CD4-positive, alpha-beta T cell treated with Interferon alpha-2 for 1 hour (primary cell): ENCODE data around the gene HEATR5B.
A peak's percentile ranks its signal among the peaks of the same experiment; 100 is the strongest.
"Not testable (repeated sequence)": the region's sequence is repeated elsewhere in the genome, so short reads cannot be mapped to it uniquely, and the experiment has no call there.

Source experiments
- DNase-seq, 2 donors: peaks; one replicate each; pipeline ENCODE4 v3.0.0-alpha.2; 2020 to 2022

HEATR5B gene

DNA sequence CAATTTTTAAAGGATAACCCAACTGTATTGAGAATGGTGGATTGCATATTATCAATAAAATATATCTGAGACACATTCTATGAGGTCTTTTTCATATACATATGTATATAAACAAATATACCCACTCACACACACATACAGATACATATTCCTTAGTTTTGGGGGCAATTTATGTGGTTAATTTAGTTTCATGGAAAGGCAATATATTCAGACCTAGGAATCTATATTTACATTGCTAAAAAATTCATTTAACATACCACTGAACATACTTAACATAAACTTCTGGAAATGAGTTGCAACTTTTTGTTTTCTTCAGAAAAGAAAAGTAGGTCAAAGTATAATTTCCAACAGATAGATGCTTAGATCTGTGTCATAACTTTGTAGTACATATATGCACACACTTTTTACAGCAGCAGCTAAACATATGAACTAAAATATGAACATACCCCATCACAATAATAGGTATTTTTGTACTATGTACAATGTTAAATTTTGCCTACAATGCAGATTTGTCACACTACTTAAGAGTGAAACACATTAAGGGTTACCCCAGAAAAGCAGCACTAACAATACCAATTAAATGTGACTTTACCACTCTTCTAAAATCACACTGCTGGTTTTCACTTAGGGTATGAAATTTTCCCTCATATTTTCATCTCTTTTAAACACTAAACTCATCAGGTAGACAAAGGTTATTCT, 23.0 kb downstream of the HEATR5B start:
- no peak for DNase-seq

DNA sequence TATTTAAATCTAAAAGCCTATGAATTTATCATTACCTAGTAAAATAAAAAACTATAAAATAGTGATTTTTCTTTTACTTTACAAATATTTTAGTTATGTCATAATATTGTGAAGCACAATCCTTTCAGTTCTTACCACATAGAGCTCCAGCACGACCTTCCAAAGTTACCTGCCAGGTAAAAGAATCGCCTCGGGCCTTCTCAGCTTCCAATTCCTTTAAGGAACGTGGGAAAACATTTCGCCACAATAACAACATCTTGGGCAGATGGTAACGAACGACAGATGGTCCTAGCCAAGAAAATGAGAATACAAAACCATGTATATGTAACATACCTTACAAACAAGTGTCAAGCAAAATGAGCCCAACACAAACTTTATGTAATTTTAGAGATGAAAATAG, 23.7 kb downstream of the HEATR5B start:
- no peak for DNase-seq

DNA sequence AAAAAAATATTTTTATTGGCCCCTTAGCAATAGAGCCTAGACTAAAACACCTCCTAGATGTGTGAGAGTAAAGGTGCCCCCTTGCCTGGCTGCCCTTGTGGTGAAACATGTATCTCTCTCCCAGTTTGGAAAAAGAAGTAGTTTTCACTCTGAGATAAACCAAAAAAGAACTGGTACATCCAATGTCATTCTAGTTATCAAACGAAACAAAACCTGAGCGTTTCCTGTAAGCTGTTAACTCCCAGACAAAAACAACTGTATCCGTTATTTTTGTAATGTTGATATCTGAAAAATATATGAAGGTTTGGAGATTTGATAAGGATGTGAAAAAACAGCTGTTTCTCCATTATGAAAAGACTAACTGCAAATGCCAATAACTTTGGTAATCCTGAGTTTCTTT, 24.3 kb downstream of the HEATR5B start:
- DNase-seq = no peak

DNA sequence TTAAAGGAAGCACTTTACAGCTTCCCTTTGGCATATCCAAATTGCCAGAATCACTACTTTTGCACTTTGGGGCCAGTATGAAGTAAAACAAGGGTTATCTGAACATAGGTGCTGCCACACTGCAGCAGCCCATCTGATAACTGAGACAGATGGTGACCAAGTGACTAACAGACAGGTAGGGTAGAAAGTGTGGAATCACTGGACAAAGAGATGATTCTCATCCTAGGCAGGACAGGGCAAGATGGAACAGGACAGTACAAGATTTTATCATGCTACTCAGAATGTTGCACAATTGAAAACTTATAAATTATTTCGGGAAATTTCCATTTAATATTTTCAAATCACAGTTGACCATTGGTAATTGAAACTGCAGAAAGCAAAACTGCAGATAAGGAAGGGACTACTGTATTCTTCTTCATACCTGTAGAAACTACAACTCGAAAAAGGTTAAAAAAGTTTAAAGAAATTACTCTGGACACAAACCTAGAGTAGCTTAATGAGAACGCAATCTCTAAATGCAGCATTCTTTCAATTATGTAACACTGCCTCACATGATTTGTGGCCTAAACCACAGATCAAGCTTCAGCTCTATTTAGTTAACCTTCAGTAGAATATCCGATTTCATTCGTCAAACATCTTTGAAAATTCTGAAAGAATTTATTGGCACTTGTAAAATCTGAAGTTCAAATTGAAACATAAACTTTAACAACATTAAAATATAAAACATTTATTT, 31.4 kb downstream of the HEATR5B start:
- DNase-seq = no peak

DNA sequence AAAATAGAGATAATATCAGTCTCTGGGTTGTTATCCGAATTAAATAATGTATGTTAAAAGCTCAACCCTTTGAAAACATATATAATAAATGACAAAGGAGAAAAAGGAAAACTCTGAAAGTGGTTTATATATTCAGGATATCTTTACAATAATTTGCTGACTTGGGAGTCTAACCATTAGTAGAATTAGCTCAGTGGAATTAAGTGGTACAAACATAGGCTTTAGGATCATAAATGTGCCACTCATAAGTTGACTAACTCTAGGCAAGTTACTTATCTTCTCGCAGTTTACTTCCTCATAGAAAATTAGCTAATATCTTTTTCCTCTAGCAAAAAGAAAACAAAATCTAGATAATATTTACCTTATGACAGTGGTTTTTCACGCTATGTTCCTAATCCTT, 44.6 kb downstream of the HEATR5B start:
- DNase-seq = no peak

DNA sequence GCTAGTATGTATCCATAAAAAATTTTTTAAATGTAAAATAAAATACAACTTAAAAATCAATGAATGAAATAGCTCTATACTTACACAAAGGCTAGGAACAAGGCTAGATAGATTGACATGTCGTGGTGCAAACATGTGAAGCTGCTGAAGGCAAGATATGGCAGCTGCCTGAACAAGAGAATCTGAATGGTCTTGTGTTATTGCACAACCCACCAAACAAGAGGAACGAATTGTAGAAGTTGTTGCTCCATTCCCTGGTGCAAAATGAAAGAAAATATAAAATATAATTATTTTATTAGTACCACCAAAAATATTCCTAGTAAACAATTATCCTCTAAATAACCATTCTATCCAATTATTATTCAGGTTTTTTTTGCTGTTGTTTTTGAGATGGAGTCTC, 46.4 kb downstream of the HEATR5B start:
- DNase-seq = no peak

DNA sequence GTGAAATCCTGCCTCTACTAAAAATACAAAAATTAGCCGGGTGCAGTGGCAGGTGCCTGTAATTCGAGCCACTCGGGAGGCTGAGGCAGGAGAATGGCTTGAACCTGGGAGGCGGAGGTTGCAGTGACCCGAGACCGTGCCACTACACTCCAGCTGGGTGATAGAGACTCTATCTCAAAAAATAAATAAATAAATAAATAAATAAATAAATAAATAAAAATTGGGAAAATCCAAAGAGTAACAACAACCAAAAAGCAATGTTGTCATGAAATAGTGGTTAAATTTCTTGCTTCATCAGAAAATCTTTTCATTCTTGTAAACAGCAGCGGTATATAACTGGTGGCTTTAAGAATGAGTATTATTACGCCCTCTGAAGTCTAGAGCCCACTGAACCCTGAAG, 54.4 kb downstream of the HEATR5B start:
- DNase-seq = no peak

DNA sequence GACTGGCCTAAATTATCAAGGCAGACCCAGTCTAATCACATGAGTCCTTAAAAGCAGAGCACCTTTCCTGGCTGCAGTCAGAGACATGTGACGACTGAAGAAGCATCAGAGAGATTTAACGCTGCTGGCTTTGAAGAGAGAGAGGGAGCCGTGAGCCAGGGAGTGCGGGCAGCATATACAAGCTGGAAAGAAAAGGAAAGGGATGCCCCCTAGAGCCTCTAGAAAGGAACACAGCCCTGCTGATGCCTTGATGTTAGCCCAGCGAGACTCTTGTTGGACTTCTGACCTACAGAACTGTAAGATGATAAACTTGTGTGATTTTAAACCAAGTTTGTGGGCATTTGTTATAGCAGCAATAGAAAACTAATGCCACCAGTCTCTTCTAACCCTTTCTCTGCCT, 58.1 kb downstream of the HEATR5B start:
- DNase-seq = no peak

DNA sequence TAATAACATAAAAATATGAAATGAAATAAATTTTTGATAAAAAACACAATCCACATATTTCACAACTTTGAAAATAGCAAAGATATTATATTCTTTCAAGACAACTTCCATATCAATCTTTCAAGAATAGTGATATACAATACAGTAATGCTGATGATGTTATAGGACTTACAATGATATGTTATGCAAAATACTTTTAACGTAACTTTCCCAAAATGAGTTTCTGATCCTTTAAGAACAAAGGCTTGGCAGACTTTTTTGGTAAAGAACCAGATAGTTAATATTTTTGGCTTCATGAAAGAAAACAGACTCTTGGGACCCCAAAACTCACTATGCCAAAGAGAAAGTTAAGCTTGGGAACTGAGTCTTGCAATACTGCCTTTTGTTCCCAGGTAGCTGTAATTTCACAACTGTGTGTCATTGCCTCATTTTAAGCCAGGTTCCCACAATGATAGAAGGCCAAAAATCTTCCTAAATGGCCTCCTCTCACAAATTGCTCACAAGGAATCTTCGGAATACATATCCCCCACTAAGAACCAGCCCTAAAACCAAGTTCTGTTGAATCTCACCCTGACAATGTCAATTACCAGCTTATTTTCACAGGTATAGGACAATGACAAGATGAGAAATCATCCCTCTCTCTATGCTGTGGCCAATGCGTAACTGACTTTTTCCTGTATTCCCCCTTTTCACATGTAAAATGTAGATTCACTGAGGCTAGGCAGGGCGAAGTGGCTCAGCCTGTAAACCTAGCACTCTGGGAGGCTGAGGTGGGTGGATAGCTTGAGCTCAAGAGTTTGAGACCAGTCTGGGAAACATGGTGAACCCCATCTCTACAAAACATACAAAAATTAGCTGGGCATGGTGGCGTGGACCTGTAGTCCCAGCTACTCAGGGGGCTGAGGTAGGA, 63.0 kb downstream of the HEATR5B start:
- no peak for DNase-seq

DNA sequence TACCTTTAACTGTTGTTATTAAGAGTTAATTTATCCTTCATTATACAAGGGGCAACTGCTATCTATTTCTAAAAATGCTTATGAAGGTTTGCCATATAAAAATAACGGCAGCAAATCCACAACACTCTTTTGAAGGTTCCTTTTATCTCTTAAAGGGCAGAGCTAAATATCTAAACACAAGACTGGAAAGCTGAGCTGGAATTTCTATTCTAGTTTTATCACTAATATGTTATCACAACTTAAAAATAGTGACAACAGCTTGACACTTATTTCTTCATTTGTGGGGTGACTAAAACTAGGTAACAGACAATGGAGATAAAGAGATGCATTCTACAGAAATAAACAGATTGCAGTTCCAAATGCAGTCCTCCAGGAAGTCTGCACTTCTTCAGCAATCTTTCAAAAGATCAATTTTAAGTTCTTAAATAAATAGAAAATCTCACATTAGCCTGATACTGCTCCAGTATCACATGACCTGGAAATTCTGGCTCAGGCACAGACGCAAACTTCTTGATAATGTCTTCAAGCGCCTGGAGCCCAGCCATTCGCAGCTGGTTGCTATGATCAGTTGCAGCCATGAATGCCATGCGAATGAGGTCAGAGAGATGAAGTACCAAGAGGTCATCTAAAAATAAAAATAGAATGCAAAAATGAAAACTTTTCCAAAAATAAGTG, 63.8 kb downstream of the HEATR5B start:
- DNase-seq = no peak

DNA sequence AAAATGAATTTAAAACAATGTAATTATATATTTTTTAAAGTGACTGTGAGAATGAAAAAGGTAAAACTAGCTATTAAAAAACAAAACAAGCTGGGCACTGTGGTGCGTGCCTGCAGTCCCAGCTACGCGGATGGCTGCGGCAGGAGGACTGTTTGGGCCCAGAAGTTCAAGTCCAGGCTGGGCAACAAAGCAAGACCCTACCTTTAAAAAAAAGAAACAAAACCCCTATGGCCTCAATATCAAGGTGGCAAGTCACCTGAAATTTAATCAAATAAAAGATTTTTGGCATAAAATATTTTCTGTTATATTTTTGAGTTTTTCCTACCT, 70.9 kb downstream of the HEATR5B start:
- DNase-seq = no peak

DNA sequence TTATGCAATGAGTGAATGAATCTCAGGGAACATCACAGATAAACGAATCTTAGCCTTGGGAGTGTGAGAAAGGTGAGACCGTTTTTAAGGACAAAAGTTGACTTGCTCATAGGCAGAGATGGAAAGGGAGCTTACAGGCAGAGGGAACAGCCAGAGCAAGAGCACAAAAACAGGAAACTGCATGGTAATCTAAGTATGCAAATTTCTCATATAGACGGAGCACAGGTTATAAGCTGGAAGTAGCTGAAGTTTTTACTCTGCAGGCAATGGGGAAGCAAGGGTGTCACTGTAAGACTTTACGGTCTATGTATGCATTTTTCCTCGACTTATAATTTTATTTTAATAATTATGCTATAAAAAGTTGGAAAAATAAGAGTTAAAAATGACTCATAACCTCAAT, 73.0 kb downstream of the HEATR5B start:
- no peak for DNase-seq

DNA sequence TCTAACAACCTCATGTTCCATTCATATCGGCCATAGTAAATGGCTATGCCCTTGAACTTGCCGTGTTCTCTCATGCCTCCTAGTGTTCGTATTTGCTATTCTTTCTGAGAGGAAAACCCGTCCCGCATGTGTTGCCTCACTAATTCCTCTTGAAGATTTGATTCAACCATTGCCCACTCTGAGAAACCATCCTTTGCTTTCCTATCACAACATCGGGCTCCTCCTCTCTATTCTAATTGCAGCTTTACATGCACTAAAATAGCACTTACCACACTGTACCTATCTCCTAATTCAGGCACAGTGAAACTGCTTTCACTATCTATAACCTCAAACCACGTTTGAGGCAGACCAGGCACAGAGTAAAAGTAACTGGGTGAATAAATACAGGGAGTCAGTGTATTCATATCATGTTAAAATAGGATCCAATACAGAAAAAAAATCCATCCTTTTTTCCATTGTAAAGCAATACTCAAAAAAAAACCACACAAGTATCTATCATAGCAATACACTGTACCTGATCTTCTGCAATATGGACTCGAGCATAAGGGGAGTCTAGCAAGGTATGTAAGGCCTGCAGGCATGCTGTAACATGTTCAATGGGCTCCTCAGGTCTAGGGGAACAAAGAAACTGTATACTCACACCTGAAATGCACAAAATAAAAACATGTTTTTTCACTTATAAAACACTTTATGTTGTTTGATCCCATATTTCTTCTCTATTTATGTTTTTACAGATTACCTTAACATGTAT, 78.9 kb downstream of the HEATR5B start:
- DNase-seq = peak; percentile 6 to 37

DNA sequence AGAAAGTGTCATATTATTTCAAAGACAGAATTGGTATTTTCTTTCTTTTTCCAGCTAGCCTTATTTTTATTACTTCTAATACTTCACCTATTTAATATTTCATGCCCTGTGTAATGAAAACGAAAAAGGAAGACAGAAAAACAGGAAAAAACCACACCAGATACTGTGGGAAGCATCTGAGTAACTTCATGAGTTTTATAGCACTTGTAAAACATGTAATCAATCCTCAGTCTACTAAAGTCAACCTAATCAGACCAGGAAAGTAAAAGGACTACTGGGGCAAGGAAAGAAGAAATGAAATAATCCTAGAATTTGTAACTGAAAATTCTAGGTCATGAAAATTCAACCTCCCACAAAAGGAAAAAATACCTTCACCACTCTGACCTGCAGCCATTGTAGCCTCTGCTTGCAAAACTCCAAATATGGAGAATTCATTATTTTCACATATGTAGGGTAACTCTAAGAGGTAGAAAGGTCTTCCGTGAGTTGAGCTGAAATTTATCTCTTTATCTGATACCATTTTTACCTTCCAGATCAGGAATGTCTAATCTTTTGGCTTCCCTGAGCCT, 83.1 kb downstream of the HEATR5B start:
- no peak for DNase-seq

DNA sequence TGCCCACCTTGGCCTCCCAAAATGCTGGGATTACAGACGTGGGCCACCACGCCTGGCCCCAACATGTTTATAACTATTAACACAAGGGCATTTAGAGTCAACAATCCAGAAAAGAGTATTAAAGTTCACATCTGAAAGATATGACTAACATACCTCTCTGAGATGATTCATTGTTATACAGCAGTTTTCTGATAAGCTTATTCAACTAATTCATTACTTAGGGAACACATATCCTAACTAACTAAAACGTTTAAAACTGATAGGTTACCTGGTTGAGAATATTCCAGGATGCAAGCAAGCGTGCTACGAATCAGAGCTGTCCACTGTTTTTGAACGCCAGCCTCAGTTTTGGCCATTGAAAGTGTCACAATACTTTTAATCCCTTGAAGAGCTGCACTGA, 83.9 kb downstream of the HEATR5B start:
- DNase-seq = no peak

DNA sequence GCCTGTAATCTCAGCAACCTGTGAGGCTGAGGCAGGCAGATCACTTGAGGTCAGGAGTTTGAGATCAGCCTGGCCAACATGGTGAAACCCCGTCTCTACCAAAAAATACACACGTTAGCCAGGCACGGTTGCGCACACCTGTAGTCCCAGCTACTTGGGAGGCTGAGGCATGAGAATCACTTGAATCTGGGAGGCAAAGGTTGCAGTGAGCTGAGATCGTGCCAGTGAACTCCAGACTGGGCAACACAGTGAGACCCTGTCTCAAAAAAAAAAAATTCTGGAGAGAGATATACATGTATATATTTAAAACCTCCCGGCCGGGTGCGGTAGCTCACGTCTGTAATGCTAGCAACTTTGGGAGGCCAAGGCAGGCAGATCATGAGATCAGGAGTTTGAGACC, 84.8 kb downstream of the HEATR5B start:
- DNase-seq = not testable (repeated sequence)

DNA sequence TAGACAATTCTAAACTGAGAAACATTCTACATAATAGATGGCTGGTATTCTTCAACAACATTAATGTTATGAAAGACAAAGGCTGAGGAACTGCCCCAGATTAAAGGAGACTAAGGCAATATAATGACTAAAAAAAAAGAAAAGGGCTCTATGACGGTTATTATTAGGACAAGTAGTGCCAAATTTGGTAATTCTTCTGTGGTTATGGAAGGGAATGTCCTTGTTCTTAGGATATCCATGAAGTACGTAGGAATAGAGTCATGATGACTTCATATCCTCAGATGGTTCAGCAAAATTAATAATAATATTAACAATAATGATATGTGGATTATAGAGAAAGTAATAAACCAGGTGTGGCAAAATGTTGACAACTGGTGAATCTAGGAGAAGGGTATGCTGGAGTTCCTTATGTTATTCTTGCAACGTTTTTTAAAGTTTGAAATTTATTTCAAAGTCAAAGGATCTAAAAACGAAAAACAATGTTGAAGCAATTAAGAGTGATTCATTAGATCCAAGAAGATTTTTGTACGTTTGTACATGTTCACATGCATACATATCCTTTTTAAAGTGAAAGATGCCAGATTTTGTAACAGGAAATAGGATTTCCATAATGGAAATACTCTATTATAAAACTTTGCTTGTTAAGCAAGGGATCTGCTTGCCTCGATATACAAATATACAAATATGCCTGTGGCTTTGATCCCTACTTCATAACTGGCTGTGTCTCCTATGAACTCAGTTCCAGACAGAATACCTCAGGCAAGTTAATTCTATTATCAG, 90.1 kb downstream of the HEATR5B start:
- DNase-seq = no peak

DNA sequence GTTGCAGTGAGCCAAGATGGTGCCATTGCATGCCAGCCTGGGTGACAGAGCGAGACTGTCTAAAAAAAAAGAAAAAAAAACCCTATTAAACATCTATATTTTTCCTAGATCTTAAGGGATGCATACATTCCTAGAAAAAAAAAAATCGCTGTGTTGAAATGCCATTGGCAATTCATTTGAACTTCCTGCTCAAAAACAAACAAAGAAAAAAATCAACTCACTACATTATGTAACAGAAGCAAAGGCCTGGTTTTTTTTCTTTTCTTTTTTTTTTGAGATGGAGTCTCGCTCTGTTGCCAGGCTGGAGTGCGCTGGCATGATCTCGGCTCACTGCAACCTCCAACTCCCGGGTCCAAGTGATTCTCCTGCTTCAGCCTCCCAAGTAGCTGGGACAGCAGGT, 96.2 kb downstream of the HEATR5B start:
- no peak for DNase-seq

DNA sequence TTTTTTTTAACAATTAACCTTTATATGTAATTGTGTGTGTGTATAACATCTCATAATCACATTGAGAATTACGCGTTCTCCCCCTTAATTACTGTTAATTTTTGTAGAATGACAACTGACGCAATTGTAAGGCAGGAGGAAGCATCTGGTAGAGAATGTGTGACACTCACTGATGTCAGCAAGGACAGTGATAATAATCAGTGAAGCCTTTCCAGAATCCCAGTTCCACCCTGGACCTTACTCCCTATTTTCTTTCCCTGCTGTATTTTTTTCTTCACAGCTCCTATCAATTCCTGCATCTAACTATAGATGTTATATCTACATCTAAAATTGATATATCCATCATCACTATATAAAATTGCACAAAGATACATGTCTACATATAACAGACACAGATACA, 101.7 kb downstream of the HEATR5B start:
- DNase-seq = no peak

DNA sequence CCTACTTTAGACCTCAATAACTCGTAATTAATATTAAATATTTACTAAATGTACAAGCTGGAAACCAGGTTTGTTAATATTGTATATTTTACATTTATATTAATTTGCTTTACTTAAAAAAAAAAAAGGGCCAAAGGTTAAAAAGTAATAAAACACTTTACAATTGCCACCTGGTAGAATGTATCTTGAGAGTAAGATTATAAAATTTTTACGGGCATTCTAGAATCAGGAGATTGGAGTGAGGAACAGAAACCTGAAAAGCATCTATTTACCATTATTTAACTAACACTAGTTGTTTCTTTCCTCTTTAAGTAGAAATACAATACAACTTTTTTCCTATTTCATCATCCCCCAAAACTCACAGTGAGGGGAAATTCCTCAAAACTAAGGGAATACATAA, 102.3 kb downstream of the HEATR5B start:
- no peak for DNase-seq

DNA sequence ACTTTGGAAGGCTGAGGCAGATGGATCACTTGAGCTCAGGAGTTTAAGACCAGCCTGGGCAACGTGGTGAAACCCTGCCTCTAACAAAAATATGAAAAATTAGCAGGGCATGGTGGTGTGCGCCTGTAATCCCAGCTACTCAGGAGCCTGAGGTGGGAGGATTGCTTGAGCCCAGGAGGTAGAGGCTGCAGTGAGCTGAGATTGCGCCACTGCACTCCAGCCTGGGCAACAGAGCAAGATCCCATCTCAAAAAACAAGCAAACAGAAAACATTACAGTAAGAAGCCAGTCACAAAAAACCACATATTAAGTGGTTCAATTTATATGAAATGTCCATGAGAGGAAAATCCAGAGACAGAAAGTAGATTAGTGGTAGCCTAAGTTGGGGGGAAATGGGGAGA, 105.2 kb downstream of the HEATR5B start:
- DNase-seq = not testable (repeated sequence)
